ENCODE data around the gene BMPR1A.
"Not testable (repeated sequence)": the region's sequence is repeated elsewhere in the genome, so short reads cannot be mapped to it uniquely, and the experiment has no call there.

DNA sequence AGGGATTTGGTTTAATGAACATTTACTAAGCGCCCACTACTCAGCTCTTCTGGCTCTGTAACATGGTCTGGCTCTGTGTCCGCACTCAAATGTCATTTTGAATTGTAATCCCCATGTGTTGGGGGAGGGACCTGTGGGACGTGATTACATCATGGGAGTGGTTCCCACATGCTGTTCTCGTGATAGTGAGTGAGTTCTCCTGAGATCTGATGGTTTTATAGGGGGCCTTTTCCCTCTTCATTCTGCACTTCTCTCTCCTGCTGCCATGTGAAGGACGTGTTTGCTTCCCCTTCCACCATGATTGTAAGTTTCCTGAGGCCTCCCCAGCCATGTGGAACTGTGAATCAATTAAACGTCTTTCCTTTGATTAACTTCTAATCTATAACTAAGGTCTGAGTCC, 224.6 kb downstream of the BMPR1A start:
- TF ChIP-seq, protein P1, sequence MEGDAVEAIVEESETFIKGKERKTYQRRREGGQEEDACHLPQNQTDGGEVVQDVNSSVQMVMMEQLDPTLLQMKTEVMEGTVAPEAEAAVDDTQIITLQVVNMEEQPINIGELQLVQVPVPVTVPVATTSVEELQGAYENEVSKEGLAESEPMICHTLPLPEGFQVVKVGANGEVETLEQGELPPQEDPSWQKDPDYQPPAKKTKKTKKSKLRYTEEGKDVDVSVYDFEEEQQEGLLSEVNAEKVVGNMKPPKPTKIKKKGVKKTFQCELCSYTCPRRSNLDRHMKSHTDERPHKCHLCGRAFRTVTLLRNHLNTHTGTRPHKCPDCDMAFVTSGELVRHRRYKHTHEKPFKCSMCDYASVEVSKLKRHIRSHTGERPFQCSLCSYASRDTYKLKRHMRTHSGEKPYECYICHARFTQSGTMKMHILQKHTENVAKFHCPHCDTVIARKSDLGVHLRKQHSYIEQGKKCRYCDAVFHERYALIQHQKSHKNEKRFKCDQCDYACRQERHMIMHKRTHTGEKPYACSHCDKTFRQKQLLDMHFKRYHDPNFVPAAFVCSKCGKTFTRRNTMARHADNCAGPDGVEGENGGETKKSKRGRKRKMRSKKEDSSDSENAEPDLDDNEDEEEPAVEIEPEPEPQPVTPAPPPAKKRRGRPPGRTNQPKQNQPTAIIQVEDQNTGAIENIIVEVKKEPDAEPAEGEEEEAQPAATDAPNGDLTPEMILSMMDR (IDR thresholded peaks at IDR 0.05) = not testable (repeated sequence)
- TF ChIP-seq POLR2A (IDR thresholded peaks at IDR 0.05) = not testable (repeated sequence)
